ENCODE measurements around the gene GRK6.
A peak's percentile ranks its signal among the peaks of the same experiment; 100 is the strongest.

Gene GRK6

GRCh38 chr5:177435847-177436536 lies 9.5 kb downstream of the GRK6 start:
- Histone ChIP-seq H3K4me3 (ENCODE audit: low read depth, low read length) (no peak overlapping the region), H3K4me1 (ENCODE audit: control insufficient read depth, insufficient read depth, low read length) (no peaks in the 10 kb centered on the region), H3K27ac (ENCODE audit: extremely low read depth, low read depth, low read length) (no peak overlapping the region), H3K36me3 (ENCODE audit: control insufficient read depth in 2 of 2, insufficient read depth in 1 of 2, low read length in 2 of 2) (peaks cover 17 to 93% of the 10 kb centered on the region in 2 experiments), H3K9me3 (ENCODE audit: control insufficient read depth, insufficient read depth, low read depth, low read length) (no peaks in the 10 kb centered on the region)
- TF ChIP-seq GLI2 (tag by site-specific recombination; IDR thresholded peaks at IDR 0.05; ENCODE audit: borderline replicate concordance, low read depth), result no peak
- peak; percentile 24; the same call in 1 of the 2 replicates for TF ChIP-seq ZFHX2 (tag by site-specific recombination; conservative IDR thresholded peaks at IDR 0.05)
- peak; percentile 51; the same call in 1 of the 2 replicates for TF ChIP-seq EGR2 (tag by site-specific recombination; IDR thresholded peaks at IDR 0.05; ENCODE audit: low read depth)
- ChIA-PET POLR2A (interaction anchor here (1.7 to 4.1 kb wide), 2 partner anchors 8 to 37 kb away, joined by 3 to 35 read pairs; partner anchors contain the start of gene GRK6), CTCF (interaction anchor here (3.8 kb wide), 1 partner anchor 32 kb away, joined by 15 read pairs; no protein-coding TSS in a partner anchor)

DNA sequence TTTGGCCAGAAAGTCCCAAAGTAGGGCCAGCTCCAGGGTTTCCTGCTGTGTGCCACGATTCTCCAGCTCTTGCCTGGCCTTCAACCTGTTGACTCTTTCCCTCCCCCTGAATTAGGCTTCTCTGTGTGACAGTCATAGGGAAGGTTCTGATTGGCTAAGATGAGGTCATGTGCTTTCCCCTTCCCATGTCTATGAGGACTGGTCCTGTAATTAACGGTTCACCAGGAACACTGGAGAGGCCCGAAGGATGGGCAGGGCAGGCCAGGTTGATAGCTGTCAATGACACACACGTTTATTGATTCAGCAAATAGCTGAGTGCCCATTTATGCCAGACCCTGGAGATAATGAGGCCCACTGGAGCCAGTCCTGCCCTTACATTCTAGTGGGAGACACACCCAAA lies 11.1 kb downstream of the GRK6 start:
- H3K4me3 ChIP-seq (ENCODE audit: low read depth, low read length), result no peak overlapping the region
- ChIA-PET POLR2A (interaction anchor here (2.1 to 4.1 kb wide), 2 partner anchors 10 to 34 kb away, joined by 5 to 35 read pairs; partner anchors contain the start of gene GRK6), CTCF (interaction anchor here (0.6 to 3.8 kb wide), 6 partner anchors 8 to 48 kb away, joined by 3 to 15 read pairs (median 4); no protein-coding TSS in a partner anchor)
- no peaks in the 10 kb centered on the region for H3K9me3 ChIP-seq (ENCODE audit: control insufficient read depth, insufficient read depth, low read depth, low read length)
- no peak overlapping the region for H3K27ac ChIP-seq (ENCODE audit: extremely low read depth, low read depth, low read length)
- 0 out of 2 replicates have a peak, but pooled peaks have one; percentile 36 for TF ChIP-seq ATF2 (tag by site-specific recombination; IDR thresholded peaks at IDR 0.05; ENCODE audit: low read depth)
- TF ChIP-seq SCRT1 (tag by site-specific recombination; IDR thresholded peaks at IDR 0.05; ENCODE audit: borderline replicate concordance), result peak; percentile 93
- TF ChIP-seq SCRT2 (tag by site-specific recombination; IDR thresholded peaks at IDR 0.05), result peak; percentile 94
- TF ChIP-seq PRDM6 (tag by site-specific recombination; IDR thresholded peaks at IDR 0.05), result no peak
- TF ChIP-seq ZBTB20 (tag by site-specific recombination; IDR thresholded peaks at IDR 0.05), result no peak
- TF ChIP-seq MEIS1 (CRISPR knock-in tag; IDR thresholded peaks at IDR 0.05; ENCODE audit: borderline replicate concordance), result no peak
- peak; percentile 19; the same call in 1 of the 2 replicates for TF ChIP-seq SP2 (tag by site-specific recombination; IDR thresholded peaks at IDR 0.05)
- H3K36me3 ChIP-seq (ENCODE audit: control insufficient read depth in 2 of 2, insufficient read depth in 1 of 2, low read length in 2 of 2), result peaks cover 17 to 93% of the 10 kb centered on the region in 2 experiments
- no peaks in the 10 kb centered on the region for H3K4me1 ChIP-seq (ENCODE audit: control insufficient read depth, insufficient read depth, low read length)

- CTCF ChIA-PET, result interaction anchor here (1.2 to 3.8 kb wide), 3 partner anchors 17 to 49 kb away, joined by 4 to 15 read pairs (median 7); no protein-coding TSS in a partner anchor
- H3K27ac ChIP-seq (ENCODE audit: extremely low read depth, low read depth, low read length), result no peak overlapping the region
- no peaks in the 10 kb centered on the region for H3K9me3 ChIP-seq (ENCODE audit: control insufficient read depth, insufficient read depth, low read depth, low read length)
- TF ChIP-seq, protein P1, sequence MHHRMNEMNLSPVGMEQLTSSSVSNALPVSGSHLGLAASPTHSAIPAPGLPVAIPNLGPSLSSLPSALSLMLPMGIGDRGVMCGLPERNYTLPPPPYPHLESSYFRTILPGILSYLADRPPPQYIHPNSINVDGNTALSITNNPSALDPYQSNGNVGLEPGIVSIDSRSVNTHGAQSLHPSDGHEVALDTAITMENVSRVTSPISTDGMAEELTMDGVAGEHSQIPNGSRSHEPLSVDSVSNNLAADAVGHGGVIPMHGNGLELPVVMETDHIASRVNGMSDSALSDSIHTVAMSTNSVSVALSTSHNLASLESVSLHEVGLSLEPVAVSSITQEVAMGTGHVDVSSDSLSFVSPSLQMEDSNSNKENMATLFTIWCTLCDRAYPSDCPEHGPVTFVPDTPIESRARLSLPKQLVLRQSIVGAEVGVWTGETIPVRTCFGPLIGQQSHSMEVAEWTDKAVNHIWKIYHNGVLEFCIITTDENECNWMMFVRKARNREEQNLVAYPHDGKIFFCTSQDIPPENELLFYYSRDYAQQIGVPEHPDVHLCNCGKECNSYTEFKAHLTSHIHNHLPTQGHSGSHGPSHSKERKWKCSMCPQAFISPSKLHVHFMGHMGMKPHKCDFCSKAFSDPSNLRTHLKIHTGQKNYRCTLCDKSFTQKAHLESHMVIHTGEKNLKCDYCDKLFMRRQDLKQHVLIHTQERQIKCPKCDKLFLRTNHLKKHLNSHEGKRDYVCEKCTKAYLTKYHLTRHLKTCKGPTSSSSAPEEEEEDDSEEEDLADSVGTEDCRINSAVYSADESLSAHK (tag by site-specific recombination; IDR thresholded peaks at IDR 0.05), result no peak
- no peak for TF ChIP-seq ZNF169 (tag by site-specific recombination; IDR thresholded peaks at IDR 0.05)
- no peak for TF ChIP-seq ZNF707 (tag by site-specific recombination; IDR thresholded peaks at IDR 0.05)
- TF ChIP-seq KLF1 (tag by site-specific recombination; IDR thresholded peaks at IDR 0.05), result no peak
- TF ChIP-seq ZNF830 (tag by site-specific recombination; IDR thresholded peaks at IDR 0.05; ENCODE audit: low read depth), result no peak
- no peak for TF ChIP-seq KLF10 (tag by site-specific recombination; IDR thresholded peaks at IDR 0.05)
- POLR2A ChIA-PET, result interaction anchor here (2.1 to 4.1 kb wide), 2 partner anchors 11 to 35 kb away, joined by 5 to 35 read pairs; partner anchors contain the start of gene GRK6
- H3K4me3 ChIP-seq (ENCODE audit: low read depth, low read length), result no peak overlapping the region
- peaks cover 17 to 86% of the 10 kb centered on the region in 2 experiments for H3K36me3 ChIP-seq (ENCODE audit: control insufficient read depth in 2 of 2, insufficient read depth in 1 of 2, low read length in 2 of 2)
- H3K4me1 ChIP-seq (ENCODE audit: control insufficient read depth, insufficient read depth, low read length), result no peaks in the 10 kb centered on the region
These were observed 12.0 kb downstream of the GRK6 start for GRCh38 chr5:177438468-177438867.
